ENCODE results near the gene ZBTB46.

GRCh38 chr20:63695424-63696305 is 135.4 kb downstream of the ZBTB46 start:
- TF ChIP-seq CTCF (IDR thresholded peaks at IDR 0.05) (no peak), POLR2AphosphoS5 (IDR thresholded peaks at IDR 0.05; ENCODE audit: insufficient read depth in 1 of 2, low read depth in 1 of 2) (no peak)

Data from vagina (tissue), 2 donors.